HepG2 (cell line): ENCODE results near the gene AKTIP. TPM values are rescaled to one million over a fixed set of nuclear protein-coding genes. Genes with fewer than 3 reads are reported as not detected.

Experiments
- CENPBD1 ChIP-seq: sonication (generic); formaldehyde crosslinking; IDR thresholded peaks from 2 replicates; pipeline ENCODE4 v1.8.0; 2022; ENCODE audit warnings: missing genetic modification reagents, low read depth, mild to moderate bottlenecking, borderline replicate concordance
- GMEB2 ChIP-seq: IDR thresholded peaks from 2 replicates; pipeline ENCODE4 v1.6.1; 2016; ENCODE audit warnings: missing biosample characterization, missing genetic modification reagents, low read depth
- HMG20A ChIP-seq: IDR thresholded peaks from 2 replicates; pipeline ENCODE4 v1.6.1; 2016; ENCODE audit warnings: borderline replicate concordance
- HMG20B ChIP-seq: conservative IDR thresholded peaks from 2 replicates; pipeline ENCODE4 v1.6.1; 2016; ENCODE audit warnings: missing genetic modification reagents, missing compliant biosample characterization
- HNRNPH1 ChIP-seq: fragments of 200-400 bp; formaldehyde crosslinking; optimal IDR thresholded peaks from 2 replicates; pipeline ENCODE3; 2017; ENCODE audit warnings: mild to moderate bottlenecking, low read depth, low read length
- NBN ChIP-seq: fragments of 450-650 bp; conservative IDR thresholded peaks from 2 replicates; pipeline ENCODE4 v1.6.1; 2017
- NFAT5 ChIP-seq: sonication (generic); formaldehyde crosslinking; IDR thresholded peaks from 2 replicates; pipeline ENCODE4 v1.4.0; 2020; ENCODE audit warnings: missing genetic modification reagents
- PATZ1 ChIP-seq: sonication (generic); formaldehyde crosslinking; IDR thresholded peaks from 2 replicates; pipeline ENCODE4 v1.4.0; 2020; ENCODE audit warnings: missing genetic modification reagents
- SMARCC2 ChIP-seq: fragments of 450-650 bp; IDR thresholded peaks from 2 replicates; pipeline ENCODE4 v1.6.1; 2017; ENCODE audit warnings: antibody characterized with exemption, mild to moderate bottlenecking
- TIGD3 ChIP-seq: sonication (generic); formaldehyde crosslinking; IDR thresholded peaks from 2 replicates; pipeline ENCODE4 v1.5.1; 2020; ENCODE audit warnings: mild to moderate bottlenecking, missing genetic modification reagents, borderline replicate concordance
- ZFP36 ChIP-seq: fragments of 150-350 bp; IDR thresholded peaks from 2 replicates; pipeline ENCODE4 v1.6.1; 2018; ENCODE audit warnings: borderline replicate concordance, low read length, low read depth; ENCODE audit not compliant: partially characterized antibody
- ZNF20 ChIP-seq: sonication (generic); formaldehyde crosslinking; IDR thresholded peaks from 2 replicates; pipeline ENCODE4 v1.4.0; 2020; ENCODE audit warnings: mild to moderate bottlenecking, moderate library complexity, missing genetic modification reagents
- ZNF510 ChIP-seq: sonication (generic); formaldehyde crosslinking; IDR thresholded peaks from 2 replicates; pipeline ENCODE4 v1.4.0; 2020; ENCODE audit warnings: low read depth, mild to moderate bottlenecking, missing genetic modification reagents
- polyA plus RNA-seq, 8 experiments: library from polyadenylated mRNA; depleted of rRNA in 3 of 8; stranded (reverse) in 7 of 8; unstranded in 1 of 8; fragments of >200 nt; fragmentation: Illumina TruSeq in 4 of 8; extraction: Trizol in 4 of 8; gene quantifications; 2 replicates each; pipeline versions ENCODE4 v1.2.1 to v1.2.3, GENCODE V29; 2011 to 2016; ENCODE audit warnings: low read depth in 4 of 8, missing spikeins in 1 of 8, mixed read lengths in 1 of 8; ENCODE audit not compliant: insufficient read depth in 1 of 8
- total RNA-seq, 5 experiments: library from RNA; depleted of rRNA; stranded (reverse); fragments of >200 nt; fragmentation: Illumina TruSeq; extraction: Trizol; gene quantifications; 2 replicates each; pipeline ENCODE4 v1.2.3, GENCODE V29; 2016; ENCODE audit warnings: low read depth in 1 of 5
- TF ChIP-seq, protein P1 (sequence below): sonication (generic); formaldehyde crosslinking; IDR thresholded peaks from 2 replicates; pipeline ENCODE4 v1.9.0; 2022; ENCODE audit warnings: low read depth, missing genetic modification reagents

AKTIP gene
- total and polyA plus RNA-seq, 2 of the 13 experiments (the other 11 are each of a cell fraction or from before 2014, with no cell fraction given) = 28.8 to 49.0 TPM

DNA sequence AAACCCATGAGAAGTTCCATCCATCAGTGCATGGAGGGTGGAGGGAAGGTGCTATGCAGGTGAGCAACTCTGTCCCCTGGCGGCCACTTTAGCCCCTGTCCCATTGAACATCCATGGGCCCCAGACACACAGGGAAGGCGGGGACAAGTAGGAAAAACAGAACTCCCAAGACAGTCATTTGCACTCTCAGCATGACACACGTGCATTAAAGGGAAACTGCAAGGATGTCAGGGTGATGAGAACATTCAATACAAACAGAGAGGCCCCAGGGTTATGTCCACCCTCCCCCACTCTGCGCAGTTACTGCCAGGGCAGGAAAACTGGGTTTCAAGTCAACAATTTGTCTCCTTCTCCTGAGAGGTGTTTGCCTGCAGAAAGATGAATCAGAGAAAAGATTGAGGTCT, 44.0 kb upstream of the AKTIP start (continued):
- TF ChIP-seq NFAT5 = no peak
- no peak for TF ChIP-seq HMG20B (CRISPR knock-in tag)
- TF ChIP-seq ZNF20 (CRISPR knock-in tag) = no peak
- TF ChIP-seq ZFP36 = no peak
- TF ChIP-seq HNRNPH1 = no peak
- no peak for TF ChIP-seq GMEB2 (CRISPR knock-in tag)
- TF ChIP-seq ZNF510 (CRISPR knock-in tag) = no peak
- no peak for TF ChIP-seq CENPBD1 (CRISPR knock-in tag)
- no peak for TF ChIP-seq TIGD3 (CRISPR knock-in tag)
- TF ChIP-seq, protein P1, sequence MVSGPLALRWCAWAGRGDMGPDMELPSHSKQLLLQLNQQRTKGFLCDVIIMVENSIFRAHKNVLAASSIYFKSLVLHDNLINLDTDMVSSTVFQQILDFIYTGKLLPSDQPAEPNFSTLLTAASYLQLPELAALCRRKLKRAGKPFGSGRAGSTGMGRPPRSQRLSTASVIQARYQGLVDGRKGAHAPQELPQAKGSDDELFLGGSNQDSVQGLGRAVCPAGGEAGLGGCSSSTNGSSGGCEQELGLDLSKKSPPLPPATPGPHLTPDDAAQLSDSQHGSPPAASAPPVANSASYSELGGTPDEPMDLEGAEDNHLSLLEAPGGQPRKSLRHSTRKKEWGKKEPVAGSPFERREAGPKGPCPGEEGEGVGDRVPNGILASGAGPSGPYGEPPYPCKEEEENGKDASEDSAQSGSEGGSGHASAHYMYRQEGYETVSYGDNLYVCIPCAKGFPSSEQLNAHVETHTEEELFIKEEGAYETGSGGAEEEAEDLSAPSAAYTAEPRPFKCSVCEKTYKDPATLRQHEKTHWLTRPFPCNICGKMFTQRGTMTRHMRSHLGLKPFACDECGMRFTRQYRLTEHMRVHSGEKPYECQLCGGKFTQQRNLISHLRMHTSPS = no peak
- TF ChIP-seq NBN = no peak
- peak; percentile 53; the same call in 1 of the 2 replicates for TF ChIP-seq PATZ1 (CRISPR knock-in tag)
- TF ChIP-seq SMARCC2 = no peak
- 0 out of 2 replicates have a peak, but pooled peaks have one; percentile 28 for TF ChIP-seq HMG20A (CRISPR knock-in tag)
